ENCODE measurements around the gene CELF2. TPM values are rescaled to one million over a fixed set of nuclear protein-coding genes. Genes with fewer than 3 reads are reported as not detected.

Gene CELF2
- polyA plus RNA-seq, 1 donor from 2014 or later, result 55.5 TPM

GRCh38 chr10:11037991-11038390 is 20.3 kb downstream of the CELF2 start:
- Histone ChIP-seq H3K4me2 (ENCODE audit: low read length) (no peak overlapping the region), H3K9ac (ENCODE audit: low read length) (no peak overlapping the region), H3K36me3 (ENCODE audit: insufficient read depth, low read length) (no peaks in the 10 kb centered on the region), H3K9me2 (ENCODE audit: insufficient read depth, low read length) (no peaks in the 10 kb centered on the region), H3K27me3 (ENCODE audit: insufficient read depth, low read depth, low read length) (no peaks in the 10 kb centered on the region), H2AFZ (ENCODE audit: low read depth, low read length) (no peak overlapping the region), H3K79me2 (replicated peaks; ENCODE audit: insufficient read depth, low read length) (peaks cover 14% of the 10 kb centered on the region), H3F3A (ENCODE audit: insufficient read depth, low read length, poor library complexity, severe bottlenecking) (no peaks in the 10 kb centered on the region), H3K4me3 (ENCODE audit: low read length) (no peak overlapping the region), H3K9me3 (ENCODE audit: low read length) (no peaks in the 10 kb centered on the region), H4K20me1 (ENCODE audit: insufficient read depth) (no peaks in the 10 kb centered on the region), H3K27ac (ENCODE audit: low read length) (no peak overlapping the region)
- TF ChIP-seq RAD21 (conservative IDR thresholded peaks at IDR 0.05) (no peak), EZH2 (IDR thresholded peaks at IDR 0.05; ENCODE audit: borderline replicate concordance, insufficient read depth, low read length, poor library complexity, severe bottlenecking) (no peak)

GRCh38 chr10:11042357-11042756 is 24.7 kb downstream of the CELF2 start:
- no peaks in the 10 kb centered on the region for H4K20me1 ChIP-seq (ENCODE audit: insufficient read depth)
- no peaks in the 10 kb centered on the region for H3F3A ChIP-seq (ENCODE audit: insufficient read depth, low read length, poor library complexity, severe bottlenecking)

More at GRCh38 chr10:11042357-11042756, 24.7 kb downstream of the CELF2 start:
- TF ChIP-seq RAD21 (conservative IDR thresholded peaks at IDR 0.05), result no peak
- TF ChIP-seq SMC3 (conservative IDR thresholded peaks at IDR 0.05; ENCODE audit: poor library complexity), result no peak
- no peak for TF ChIP-seq TAF1 (IDR thresholded peaks at IDR 0.05; ENCODE audit: low read depth)
- TF ChIP-seq EZH2 (IDR thresholded peaks at IDR 0.05; ENCODE audit: borderline replicate concordance, insufficient read depth, low read length, poor library complexity, severe bottlenecking), result no peak
- TF ChIP-seq EP300 (conservative IDR thresholded peaks at IDR 0.05; ENCODE audit: poor library complexity, severe bottlenecking), result no peak
- TF ChIP-seq POLR2AphosphoS5 (IDR thresholded peaks at IDR 0.05), result no peak
- TF ChIP-seq CTCF (IDR thresholded peaks at IDR 0.05; ENCODE audit: poor library complexity, severe bottlenecking), result no peak
- TF ChIP-seq REST (IDR thresholded peaks at IDR 0.05; ENCODE audit: borderline replicate concordance), result no peak
- no peak for TF ChIP-seq MXI1 (conservative IDR thresholded peaks at IDR 0.05; ENCODE audit: poor library complexity, severe bottlenecking)
- Histone ChIP-seq H3K27ac (ENCODE audit: low read length) (no peak overlapping the region), H3K27me3 (ENCODE audit: insufficient read depth, low read depth, low read length) (no peaks in the 10 kb centered on the region), H3K4me3 (ENCODE audit: low read length) (no peak overlapping the region), H3K4me2 (ENCODE audit: low read length) (no peak overlapping the region), H3K9ac (ENCODE audit: low read length) (no peak overlapping the region), H3K36me3 (ENCODE audit: insufficient read depth, low read length) (no peaks in the 10 kb centered on the region), H2AFZ (ENCODE audit: low read depth, low read length) (no peak overlapping the region), H3K79me2 (replicated peaks; ENCODE audit: insufficient read depth, low read length) (peaks cover 26% of the 10 kb centered on the region), H3K9me3 (ENCODE audit: low read length) (no peaks in the 10 kb centered on the region), H3K9me2 (ENCODE audit: insufficient read depth, low read length) (no peaks in the 10 kb centered on the region)
